HG03095 (cell line): ENCODE measurements around the gene CMTM5.
"Not testable (repeated sequence)": the region's sequence is repeated elsewhere in the genome, so short reads cannot be mapped to it uniquely, and the experiment has no call there.

Experiments used
- ATAC-seq: cut with Tn5 transposase; IDR thresholded peaks from one replicate; pipeline ENCODE4 v1.9.1; 2021; ENCODE audit warnings: moderate library complexity; ENCODE audit not compliant: unreplicated experiment

The CMTM5 gene

DNA sequence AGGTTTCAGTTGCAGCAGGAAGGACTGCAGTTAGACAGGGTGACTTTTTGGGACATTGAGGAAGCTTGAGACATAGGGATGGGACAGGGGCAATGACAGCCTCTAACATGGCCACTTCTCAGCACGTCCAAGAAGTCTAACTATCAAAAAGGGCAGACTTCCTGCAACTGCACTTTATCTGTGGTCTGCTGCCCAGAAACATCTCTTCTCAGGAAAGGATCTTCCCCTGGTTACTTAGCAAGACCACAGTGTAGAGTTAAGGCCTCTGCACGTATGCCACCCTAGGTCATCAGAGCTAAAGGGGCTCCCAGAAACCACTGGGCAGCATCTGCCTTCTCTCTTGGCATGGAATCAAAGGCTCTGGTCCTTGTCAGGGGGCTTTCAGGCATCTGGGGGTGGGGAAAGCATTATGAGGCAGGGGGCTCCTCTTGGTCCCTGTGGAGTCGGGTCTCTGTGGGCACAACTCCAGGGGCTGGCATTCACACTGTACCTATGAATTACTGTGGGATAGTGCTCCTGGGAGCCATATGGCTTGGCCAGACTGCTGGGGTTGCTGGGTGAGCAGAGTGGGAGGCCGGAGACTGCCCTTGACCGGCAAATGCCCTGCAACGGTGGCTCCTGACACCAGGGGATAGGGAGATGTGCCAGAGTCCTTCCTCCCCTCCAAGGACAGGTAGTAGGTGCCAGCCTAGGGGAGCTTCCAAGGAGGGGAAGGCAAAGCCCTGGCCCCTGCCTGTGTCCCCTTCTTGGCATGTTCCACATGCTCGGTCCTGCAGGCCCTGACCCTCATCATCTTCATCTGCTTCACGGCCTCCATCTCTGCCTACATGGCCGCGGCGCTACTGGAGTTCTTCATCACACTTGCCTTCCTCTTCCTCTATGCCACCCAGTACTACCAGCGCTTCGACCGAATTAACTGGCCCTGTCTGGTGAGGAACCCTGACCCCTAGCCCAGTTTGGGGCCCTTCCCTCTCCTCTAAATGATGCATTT, 1.0 kb downstream of the CMTM5 start:
- no peak for ATAC-seq

DNA sequence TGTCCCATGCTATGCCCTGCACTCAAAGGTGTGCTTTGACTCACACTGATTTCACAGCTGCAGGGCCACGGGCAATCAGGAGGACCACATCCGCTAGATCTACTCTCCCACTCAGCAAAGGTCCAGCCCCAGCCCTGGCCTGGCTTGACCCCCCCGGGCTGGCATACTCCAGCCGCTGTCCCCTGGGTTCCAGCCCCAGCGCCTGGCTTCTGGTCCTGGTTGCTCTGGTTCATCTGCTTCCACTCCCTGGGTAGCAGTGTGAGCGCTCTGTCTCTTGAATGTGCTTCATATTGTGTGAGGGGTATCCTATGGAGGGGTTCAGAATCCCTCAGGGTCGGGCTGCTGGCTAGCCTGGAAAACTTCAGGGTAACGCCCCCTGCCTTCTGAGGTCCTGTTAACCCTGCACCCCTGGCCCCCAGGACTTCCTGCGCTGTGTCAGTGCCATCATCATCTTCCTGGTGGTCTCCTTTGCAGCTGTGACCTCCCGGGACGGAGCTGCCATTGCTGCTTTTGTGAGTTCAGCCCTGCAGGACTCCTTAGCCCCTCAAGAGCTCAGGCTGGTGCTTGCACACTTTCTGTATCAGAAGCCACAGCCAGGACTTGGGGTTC, 1.9 kb downstream of the CMTM5 start:
- no peak for ATAC-seq

DNA sequence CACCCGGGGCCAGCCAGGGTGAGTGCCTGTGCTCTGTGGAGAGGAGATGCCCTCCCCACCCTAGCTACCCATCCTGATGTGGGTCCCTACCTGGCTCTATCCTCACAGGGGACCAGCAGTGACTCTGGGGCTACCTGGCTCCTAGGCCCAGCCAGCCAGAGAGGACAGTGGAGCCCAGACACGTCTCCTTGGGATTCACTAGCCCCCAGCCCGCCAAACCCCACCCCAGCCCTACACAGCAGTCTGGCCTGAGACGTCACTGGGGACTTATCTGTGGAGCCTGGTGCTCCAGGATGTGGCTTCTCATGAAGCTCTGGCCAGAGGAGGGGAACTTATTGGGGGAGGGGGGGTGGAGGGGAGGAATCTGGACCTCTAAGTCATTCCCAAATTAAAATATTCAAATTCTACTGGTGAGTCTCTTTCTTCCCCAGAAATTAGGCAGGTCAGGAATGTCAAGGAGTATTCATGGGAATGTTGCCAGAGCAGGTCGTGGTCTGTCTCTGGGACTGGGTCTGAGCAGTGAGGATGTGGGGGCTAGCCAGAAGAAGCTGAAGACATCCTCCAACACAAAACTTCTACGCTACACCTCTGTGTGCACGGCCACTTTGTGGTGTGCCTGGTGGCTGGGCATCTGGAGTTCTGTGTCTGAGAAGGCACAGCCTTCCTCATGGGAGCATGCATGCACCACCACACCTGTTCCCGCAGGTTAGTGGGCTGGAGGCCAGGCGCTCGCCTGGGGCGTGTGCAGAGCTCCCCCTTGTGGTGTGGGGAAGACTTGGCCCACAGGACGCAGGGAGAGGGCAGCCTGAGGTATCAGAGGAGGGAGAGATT, 2.7 kb downstream of the CMTM5 start:
- no peak for ATAC-seq

DNA sequence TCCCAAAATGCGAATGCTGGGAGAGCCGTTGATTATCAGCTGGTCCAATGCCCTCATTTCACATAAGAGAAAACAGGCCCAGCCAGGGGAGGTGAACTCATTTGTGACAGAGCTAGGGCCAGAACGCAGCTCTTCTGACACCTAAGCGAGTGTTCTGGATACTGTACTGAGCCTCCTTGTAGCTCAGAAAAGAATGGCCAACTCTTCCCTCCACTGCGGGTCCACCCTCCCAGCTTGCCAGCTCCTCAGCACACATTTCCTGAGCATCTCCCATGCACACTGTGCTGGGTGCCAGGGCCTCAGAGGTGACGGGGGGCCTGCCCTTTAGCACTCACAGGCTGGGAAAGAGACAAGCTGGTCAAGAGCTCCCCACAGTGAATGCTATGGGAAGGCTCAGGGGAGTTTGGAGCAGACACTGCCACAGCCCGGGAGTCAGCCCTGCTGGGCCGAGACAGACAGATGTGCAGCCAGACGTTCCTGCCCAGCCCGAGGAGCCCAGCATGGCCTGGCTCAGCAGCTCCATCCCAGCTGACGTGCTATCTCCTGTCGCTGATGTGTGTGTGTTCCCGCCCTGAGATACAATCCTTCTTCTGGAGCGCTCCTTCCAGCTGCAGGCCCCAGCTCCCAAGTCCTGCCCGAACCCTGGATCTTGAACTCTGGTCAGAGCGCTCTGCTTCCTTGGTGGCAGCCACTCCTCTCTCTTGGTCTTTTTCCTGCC, 3.5 kb downstream of the CMTM5 start:
- ATAC-seq = no peak

DNA sequence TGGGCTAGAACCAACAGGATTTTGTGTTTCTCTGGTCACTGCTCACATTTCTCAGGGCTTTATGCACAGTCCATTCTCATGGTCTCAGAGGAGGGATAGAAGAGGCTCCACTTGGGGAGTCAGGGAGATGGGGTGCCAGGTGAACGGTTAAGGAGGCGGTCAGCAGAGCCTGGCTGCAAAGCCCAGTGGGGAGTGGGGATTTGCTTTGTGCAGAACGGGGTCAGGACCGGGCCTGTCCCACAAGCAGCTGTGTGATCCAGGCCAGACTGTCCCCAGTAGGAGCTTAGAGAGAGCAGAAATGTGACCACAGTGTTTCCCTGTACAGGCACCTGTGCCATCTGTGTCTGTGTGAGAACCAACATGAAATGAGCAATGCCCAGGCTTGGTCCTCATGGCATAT, 4.1 kb downstream of the CMTM5 start:
- ATAC-seq = no peak

DNA sequence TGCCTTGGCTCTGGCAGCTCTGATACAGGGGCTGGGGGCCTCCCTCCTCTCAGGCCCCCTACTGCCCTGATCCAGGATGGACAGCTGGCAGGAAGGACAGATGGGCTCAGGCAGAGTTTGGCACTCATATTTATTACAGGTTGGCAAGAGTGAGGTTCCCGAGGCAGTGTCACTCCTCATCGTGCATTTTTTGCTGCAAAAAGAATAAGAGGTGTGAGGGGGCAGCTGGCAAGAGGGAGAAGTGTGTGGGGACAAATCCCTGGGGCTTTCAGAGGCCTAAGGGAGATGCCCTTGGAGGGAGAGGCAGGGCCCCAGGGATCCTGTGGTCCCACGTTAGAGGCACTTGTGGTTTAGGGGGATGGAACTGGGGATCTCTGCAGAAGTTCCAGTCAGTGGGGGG, 5.0 kb downstream of the CMTM5 start:
- ATAC-seq = no peak

DNA sequence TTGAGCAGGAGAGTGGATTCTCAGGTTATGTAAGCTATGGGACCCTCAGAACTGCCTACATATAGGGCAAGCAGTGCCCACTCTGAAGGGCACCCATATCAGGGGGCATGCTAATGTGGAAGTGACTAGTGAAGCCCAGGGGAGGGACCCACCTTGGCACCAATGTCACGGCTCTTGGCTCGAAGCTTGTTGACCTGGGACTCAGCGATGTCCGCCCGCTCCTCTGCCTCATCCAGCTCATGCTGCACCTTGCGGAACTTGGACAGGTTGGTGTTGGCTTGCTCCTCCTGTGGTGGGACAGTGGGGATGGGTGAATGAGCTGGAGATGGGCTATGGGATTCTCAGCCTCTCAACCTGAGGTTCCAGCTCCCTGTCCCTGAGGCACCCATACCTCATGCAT, 5.4 kb downstream of the CMTM5 start:
- ATAC-seq = no peak

DNA sequence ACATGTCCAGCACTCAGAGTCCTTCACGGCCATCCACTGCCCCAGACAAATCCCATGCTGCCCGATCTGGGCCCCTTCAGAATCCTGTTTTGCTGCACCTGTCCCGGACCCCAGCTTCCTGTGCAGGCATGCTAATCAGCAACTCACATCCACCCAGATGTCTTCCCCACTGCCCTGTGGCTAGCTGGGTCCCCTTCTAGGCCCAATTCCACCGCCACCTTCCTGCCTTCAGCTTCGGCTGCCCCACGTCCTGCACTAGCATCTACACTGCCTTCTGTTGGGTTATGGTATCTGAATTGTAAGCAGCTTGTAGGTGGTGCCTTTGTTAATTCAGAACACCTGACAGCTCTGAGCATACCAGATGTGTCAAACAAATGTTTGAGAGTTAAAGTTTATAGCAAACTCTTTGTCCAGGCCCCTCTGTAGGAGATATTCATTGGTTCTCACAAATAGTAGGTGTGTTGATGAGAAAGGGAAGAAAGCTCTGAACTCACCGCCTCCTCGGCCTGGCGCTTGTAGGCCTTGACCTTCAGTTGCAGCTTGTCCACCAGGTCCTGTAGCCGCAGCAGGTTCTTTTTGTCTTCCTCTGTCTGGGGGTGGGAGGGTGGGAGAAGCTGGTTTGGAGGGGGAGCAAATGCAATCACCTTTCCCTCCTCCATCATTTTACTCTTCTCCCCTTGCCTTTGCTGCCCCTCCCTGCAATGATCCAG, 6.0 kb downstream of the CMTM5 start:
- ATAC-seq = no peak

DNA sequence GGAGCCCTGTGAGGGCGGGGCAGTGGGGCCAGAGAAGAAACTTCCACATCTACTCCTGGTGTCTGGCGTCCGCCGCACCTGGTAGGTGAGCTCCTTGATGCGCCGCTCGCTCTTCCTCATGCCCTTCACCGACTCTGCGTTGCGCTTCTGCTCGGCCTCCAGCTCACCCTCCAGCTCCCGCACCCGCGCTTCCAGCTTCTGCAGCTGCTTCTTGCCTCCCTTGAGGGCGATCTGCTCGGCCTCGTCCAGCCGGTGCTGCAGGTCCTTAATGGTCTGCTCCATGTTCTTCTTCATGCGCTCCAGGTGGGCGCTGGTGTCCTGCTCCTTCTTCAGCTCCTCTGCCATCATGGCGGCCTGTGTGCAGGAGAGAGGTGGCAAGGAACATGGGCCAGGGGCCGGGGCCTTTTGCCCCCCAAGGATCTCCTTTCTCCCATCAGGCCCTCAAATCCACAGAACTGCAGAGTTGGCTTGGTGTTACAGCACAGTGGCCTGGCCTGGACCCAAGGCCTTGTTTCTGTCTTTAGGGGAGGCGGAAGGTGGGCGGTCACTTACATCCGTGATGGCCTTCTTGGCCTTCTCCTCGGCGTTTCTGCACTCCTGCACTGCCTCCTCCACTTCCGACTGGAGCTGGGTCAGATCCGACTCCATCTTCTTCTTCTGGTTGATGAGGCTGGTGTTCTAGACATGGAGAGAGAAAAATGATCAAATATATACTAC, 7.7 kb downstream of the CMTM5 start:
- no peak for ATAC-seq

DNA sequence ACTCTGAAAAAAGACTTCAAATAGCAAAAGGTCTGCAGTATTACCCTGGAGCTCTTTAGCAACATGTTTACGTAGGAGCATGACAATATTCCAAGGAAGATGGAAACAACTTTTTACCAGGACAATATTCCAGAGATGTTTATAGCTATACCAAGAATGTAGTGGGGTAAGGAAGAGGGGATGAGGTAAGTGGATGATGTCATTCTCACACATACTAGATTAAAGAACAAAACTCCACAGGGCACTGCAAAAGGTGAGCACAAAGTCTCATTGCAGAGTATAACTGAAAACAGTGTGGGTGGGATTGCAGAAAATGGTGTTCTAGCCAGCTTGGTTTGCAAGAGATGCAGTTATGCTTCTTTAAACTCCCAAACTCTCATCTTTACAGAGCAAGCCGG, 8.4 kb downstream of the CMTM5 start:
- ATAC-seq = no peak

DNA sequence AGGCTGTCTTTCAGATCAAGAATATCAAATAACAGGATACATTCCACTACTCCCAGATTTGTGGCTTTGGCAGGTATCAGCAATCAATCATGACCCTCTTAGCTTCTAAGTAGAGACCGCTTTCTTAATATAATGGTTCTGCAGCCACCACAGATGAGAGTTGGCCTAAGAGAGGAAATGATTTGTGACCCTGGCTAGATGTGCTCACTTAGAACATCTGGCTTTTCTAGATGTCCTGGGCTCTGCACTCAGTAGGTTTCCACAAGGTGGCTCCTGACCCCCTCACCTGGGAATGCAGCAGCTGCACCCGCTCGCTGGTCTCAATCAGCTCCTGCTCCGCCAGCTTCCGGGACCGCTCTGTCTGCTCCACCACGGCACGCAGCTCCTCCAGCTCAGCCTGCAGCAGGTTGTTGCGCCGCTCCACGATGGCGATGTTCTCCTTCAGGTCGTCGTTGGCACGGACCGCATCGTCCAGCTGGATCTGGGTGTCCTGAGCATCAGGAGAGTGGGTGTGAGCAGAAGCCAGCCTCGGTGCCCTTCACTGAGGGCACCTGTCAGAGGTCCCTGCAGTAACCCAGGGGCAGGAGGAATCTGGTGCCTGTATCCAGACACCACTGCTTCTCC, 8.9 kb downstream of the CMTM5 start:
- no peak for ATAC-seq

DNA sequence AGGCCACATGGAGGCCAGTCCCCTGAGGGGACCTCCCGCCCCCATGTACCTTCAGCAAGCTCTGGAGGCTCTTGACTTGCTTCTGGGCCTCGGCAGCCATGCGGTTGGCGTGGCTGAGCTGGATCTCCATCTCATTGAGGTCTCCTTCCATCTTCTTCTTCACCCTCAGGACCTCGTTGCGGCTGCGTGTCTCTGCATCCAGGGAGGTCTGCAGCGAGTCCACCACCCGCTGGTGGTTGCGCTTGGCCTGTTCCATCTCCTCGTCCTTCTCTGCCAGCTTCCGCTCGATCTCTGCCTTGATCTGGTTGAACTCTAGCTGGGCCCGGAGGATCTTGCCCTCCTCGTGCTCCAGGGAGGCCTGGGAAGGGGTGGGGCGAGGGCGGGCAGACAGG, 9.4 kb downstream of the CMTM5 start:
- not testable (repeated sequence) for ATAC-seq

DNA sequence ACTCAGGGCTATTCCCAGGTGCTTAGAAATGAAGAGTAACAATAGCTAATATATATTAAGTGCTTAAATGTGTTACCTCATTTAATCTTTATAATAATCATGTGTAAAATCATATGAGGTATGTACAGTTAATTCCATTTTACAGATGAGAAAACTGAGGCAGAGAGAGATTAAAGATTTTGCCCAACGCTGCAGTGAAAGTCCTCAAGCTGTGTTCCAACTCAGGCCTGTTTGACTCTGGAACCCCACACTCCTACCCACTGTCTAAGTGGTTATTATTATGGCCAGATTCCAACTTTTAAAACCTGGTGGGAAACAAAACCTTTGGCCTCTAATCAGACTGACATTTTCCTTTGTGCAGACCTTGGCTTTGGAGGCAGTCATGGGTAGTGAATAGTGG, 10.2 kb downstream of the CMTM5 start:
- no peak for ATAC-seq

DNA sequence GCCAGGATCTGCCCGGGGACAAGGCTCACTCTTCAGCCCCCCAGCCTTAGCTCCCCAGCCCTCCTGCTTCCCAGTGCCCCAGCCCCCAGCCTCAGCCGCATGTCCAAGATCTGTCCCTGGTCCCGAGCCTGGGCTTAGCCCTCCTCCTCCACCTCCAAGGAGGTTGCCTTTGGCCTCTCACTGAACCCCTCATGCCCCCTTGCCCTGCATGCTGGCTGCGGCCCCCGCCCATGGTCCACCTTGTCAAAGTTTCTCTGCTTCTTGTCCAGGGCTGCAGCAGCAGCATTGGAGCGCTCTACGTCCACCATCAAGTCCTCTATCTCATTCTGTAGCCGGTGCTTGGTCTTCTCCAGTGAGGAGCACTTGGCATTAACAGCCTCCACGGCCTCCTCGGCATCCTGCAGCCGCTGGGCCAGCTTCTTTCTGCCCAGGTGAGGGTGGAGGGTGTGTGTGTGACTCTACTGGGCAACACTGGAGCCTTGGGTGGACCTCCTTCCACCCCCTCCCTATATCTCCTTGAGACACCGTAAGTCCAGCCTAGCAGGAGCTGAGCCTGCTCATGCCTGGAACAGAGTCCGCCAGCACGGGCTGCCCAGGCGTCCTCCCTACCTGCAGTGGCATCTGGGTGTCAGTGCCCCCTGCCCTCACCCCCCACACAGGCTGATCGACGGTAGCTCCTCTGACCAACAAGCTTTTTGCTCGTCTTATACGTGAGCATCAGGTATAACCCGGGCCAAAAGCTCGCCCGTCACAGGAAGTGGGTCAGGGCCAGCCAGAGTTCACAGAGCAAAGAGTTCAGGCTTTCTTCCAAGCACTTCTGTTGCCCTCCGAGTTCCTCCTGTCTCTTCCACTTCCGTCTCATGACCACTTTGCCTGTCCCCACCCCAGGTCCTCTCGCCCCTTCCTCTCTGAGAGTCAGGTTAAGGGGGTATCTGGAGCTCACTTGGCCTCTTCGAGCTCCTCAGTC, 11.4 kb downstream of the CMTM5 start:
- no peak for ATAC-seq

DNA sequence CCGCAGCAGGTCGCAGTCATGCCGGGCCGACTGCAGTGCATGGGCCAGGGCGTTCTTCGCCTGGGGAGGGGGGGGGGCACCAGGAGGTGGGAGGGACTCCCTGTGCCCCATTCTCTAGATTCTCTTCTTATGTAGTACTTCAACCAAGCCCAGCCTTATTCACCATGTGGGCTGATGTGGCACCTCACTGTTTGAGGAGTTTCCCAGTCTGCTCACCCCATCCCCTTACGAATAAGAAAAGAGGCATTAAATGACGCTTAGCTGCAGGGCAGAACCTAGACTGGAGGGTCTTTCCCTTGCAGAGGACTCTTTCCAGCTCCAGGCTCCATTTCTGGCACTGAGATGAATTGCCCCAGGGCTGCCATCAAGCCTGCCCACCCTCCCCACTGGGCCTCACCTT, 12.2 kb downstream of the CMTM5 start:
- no peak for ATAC-seq

DNA sequence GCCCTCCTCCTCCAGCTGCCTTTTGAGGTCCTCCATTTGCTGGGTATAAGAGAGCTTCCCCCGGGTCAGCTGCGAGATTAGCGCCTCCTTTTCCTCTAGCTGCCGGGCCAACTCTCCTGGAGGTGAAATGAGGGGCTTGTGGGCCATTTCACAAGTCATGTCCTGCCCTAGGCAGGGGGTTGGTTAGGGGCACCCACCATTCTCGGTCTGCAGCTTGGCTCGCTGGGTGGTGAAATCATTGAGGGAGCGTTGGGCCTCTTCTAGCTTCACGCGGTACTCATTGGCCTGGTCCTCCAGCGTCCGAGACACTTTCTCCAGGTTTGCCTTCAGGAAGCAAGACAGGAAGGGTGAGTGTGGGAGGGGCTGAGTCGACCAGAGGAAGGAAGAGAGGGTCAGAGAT, 12.6 kb downstream of the CMTM5 start:
- no peak for ATAC-seq

DNA sequence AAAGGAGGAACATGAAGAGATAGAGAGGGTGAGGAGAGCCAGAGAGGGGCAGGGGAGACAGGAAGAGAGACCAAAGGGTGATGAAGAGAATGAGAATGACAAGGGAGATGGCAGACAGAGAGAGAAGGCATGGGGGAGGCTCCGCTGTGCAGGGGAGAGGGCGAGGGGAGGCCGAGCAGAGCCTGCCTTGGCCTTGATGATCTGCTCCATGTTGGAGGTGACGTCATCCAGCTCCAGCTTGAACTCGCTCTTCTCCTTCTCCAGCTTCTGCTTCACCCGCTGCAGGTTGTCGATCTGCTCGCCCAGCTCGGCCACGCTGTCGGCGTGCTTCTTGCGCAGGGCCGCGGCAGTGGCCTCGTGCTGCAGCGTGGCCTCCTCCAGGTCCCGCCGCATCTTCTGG, 13.0 kb downstream of the CMTM5 start:
- not testable (repeated sequence) for ATAC-seq

DNA sequence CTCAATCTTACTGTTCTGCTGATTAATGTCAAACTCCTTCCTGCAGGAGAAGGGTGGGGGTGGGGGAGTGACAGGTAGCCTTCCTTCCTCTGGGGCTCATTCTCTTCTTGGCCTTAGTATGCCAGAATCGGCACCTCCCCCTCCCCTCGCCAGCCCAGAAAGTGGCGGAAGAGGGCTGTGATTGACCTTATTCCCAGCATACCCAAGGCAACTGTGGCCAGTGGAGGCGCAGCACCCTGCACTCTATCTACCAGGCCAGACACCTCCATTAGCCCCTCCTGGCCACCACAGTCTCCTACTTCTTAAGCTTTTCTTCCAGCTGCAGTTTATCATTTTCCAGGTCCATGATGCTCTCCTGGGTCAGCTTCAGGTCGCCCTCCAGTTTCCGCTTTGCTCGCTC, 15.8 kb downstream of the CMTM5 start:
- ATAC-seq = no peak
